GM03348 (cell line): ENCODE results near the gene ATP1A1.

ENCODE experiments used
- DNase-seq: peaks from one replicate; pipeline ENCODE4 v3.0.0; 2012; ENCODE audit warnings: low spot score

Gene ATP1A1

DNA sequence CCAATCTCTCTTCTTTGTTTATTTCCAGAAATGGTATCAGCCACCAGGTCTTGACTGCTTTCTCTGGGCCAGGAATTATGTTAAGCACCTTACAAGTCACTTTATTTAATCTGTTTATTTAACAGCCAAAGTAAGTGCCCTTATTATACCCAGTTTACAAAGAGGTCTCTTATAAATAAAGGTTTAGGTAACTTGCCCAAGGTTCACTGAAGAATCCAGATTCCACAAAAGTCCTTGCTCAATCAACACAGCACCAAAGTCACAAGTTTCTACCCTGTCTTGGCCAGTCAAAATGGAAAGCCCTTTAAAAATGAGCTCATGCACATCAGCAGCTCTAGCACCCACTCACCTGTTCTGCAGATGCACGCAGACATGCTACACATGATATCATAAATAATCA, 28.0 kb upstream of the ATP1A1 start:
- DNase-seq = no peak

DNA sequence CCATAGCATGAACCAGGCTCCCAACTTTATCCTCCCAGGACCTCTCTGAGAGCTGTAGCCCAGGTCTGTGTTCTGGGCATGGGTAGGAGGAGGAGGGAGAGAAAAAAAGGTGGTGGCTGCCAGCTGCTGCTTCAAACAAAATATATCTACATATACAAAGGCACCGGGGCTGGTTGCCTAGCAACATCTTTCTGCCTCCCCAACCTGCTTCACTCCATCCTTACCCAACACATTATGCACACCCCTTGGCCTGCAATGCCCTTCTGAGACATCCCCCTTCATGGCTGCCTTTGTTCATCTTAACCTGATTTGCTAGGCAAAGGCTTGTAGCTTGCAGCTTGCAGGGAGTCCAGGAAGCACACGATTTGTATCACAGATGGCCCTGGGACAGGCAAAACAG, 27.2 kb upstream of the ATP1A1 start:
- no peak for DNase-seq

DNA sequence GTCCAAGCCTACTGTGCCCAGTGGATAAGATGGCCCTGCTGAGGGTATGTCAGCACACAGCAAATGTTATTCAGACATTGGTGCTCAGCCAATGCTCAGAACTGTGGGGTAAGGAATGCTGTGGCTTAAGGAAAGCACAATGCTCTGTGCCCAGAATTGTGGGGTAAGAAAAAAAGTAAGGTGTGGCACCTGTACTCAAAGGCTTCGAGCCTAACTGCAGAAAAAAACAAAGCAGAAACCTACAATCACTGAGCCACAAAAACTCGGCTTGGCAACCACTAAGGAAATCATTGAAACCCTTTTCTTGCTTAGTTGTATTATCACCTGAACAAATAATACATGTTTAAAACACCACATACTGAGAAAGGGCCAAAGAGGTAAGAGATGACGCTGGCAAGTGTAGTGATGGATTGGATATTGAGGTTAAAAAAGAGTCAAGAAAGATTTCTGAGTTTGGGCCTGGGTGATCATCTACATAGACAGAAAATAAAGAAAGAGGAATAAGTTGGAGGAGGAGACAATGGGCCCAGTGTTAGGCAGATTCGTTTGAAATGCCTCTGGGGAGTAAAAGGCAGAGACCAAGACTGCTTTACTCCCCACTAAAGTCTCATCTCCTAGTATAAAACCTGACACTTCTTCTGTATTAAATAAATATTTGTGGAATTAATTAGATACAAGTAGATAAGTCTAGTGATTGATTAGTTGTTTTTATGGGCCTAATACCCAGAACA, 25.9 kb upstream of the ATP1A1 start:
- DNase-seq = no peak

DNA sequence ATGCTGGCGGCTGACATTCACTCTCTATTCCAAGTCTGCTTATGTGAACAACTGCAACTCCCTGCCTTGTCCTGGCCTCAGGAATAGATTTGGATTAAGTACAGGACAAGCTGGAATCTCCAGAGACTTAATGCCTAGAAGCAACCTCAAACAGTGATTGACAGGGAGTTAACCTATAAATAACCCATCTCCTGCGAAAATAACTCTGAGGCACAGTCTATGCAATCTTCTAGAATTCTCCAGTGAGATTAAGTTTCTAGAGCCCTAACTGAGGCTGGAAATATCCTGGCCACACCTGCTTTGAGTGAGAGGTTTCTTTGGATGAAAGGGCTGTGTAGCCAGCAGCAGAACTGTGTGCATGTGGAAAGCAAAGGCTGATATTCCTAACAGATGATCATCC, 25.3 kb upstream of the ATP1A1 start:
- DNase-seq = no peak

DNA sequence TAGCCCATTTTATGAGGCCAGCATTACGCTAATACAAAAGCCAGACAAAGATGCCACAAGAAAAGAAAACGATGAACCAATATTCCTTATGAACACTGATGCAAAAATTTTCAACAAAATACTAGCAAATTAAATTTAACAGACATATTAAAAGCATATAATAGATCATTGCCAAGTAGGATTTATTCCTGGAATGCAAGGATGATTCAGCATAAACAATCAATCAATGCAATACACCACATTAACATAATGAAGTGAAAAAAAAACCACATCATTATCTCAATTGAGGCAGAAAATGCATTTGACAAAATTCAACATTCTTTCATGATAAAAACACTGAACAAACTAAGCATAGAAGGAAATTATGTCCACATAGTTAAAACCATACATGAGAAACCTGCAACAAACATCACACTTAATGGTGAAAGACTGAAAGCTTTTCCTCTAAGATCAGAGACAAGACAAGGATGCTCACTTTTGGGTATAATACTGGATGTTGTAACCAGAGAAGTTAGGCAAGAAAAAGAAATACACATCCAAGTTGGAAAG, 22.9 kb upstream of the ATP1A1 start:
- DNase-seq = no peak

DNA sequence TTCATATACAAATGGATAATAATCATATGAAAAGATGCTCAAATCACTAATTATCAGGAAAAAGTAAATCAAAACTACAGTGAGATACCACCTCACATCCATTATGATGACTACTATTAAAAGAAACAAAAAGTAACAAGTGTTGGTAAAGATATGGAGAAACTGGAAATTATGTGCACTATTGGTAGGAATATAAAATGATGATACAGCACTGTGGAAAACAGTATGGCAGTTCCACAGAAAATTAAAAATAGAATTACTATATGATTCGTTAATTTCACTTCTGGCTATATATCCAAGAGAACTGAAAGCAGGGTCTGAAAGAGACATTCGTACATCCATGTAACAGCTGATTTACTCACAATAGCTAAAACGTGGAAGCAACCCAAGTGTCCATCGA, 21.1 kb upstream of the ATP1A1 start:
- DNase-seq = no peak

DNA sequence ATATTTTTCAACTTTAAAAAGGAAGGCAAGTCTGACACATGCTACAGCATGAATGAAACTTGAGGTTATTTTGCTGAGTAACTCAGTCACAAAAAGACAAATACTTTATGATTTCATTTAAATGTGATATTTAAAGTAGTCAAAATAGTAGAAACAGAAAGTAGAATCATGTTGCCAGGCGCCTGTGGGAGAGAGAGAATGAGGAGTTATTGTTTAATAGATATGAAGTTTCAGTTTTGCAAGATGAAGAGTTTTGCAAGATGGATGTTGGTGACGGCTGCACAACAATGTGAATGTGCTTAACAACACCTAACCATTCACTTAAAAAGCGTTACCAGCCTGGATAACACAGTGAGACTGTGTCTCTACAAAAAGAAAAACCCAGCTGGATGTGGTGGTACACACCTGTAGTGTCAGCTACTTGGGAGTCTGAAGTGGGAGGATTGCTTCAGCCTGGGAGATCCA, 20.7 kb upstream of the ATP1A1 start:
- no peak for DNase-seq

DNA sequence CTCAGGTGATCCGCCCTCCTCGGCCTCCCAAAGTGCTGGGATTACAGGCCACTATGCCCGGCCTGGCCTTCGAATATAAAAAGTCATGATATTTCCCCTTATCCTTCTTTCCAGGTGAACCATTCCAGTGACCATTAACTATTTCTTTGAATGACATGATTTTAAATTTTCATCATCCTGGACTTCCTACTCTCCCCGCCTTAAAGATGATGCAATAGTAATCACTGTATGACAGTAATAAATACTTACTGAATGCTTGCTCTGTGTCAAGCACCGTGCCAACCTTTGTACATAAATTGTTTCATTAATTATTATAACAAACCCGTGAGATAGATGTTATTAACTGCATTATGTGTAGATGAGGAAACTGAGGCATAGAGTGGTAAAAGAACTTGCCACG, 19.9 kb upstream of the ATP1A1 start:
- no peak for DNase-seq

DNA sequence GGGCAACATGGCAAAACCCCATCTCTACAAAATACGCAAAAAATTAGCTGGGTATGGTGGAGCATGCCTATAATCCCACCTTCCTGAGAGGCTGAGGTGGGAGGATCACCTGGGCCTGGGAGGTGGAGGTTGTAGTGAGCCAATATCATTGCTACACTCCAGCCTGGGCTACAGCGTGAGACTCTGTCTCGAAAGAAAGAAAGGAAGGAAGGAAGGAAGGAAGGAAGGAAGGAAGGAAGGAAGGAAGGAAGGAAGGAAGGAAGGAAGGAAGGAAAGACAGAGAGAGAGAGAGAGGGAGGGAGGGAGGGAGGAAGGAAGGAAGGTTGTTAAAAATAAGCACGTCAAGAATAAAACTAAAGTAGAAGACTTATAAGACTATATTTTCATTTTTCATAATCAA, 17.0 kb upstream of the ATP1A1 start:
- DNase-seq = no peak

DNA sequence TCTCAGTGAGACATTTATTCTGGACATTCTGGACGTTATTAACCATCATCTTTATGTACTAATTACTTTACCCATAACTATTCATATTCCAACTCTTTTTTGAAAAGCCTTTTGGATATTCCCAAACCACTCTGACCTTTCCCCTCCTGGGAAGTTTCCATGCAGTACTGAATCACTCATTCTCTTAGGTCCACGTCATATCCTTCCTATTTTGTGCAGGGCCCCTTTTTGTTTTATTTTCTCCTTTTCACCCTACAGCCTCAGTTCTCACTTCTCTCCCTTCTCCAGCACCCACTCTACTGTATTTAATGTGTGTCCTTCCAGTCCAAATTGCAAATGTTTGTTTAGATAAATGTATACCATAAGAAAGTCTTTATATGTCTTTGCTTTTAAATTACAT, 16.4 kb upstream of the ATP1A1 start:
- DNase-seq = no peak

DNA sequence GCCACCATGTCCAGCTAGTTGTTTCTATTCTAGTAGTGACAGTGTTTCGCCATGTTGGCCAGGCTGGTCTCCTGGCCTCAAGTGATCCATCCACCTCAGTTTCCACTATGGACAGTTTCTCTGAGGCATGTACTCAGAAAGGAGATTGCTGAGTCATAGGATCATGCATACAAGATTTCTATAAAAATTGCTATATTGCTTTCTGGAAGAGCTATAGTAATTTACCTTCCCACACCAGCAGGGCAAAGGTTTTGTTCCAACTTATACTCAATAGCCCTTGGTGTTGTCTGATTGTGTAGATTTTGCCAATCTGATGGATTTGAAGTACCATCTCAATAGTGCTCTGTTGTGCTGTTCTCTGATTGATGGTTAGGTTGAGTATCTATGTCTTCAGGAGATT, 15.6 kb upstream of the ATP1A1 start:
- no peak for DNase-seq

DNA sequence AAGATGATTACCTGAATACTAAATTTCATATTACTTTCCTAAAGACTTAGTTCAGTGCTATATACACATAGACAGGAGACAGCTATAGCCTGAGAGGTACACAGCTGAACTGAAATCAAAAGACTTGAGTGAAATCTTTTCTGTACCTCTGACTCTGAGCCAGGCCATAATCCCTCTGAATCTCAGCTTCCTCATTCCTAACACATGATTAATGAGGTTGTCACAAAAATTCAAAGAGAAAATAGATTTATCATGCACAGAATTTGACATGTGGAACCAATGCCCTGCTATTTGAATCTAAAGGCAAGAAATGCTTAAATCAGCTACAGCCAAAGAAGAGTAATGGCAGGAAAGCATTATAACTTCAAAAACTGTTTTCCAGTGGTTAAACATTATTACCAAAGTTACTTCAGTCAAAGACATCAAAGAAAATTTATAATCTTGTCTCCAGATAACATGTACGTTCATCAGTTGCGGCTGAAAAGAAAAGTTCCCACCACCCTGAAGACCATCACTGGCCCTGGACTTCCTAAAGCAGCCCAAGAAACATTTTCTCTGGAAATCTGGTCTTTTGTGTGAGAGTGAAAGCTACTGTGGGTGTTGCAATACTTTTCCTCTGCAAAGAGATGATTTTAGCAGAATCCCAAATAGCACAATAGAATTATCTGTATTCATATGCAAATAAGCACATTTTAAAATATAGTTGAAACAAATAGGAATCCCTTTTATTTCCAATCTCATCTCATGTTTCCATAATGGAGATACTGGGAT, 13.8 kb upstream of the ATP1A1 start:
- DNase-seq = no peak

DNA sequence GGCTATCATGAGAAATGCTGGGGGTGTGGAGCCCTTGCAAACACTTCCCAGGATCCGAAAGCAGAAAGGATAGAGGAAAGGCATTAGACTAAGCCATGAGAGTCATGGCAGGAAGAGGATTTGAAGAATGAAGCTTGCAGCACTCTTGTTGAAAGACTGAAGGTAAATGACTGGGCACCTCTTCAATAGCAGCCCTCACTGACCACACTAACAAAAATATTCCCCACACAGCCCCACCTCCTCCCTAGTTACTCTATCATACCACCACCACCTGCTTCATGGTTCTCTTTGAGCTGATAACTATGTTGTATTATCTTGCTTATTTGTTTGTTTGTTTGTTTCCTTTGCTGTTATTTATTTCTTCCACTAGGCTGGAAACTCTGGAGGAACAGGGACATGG, 13.2 kb upstream of the ATP1A1 start:
- DNase-seq = no peak

DNA sequence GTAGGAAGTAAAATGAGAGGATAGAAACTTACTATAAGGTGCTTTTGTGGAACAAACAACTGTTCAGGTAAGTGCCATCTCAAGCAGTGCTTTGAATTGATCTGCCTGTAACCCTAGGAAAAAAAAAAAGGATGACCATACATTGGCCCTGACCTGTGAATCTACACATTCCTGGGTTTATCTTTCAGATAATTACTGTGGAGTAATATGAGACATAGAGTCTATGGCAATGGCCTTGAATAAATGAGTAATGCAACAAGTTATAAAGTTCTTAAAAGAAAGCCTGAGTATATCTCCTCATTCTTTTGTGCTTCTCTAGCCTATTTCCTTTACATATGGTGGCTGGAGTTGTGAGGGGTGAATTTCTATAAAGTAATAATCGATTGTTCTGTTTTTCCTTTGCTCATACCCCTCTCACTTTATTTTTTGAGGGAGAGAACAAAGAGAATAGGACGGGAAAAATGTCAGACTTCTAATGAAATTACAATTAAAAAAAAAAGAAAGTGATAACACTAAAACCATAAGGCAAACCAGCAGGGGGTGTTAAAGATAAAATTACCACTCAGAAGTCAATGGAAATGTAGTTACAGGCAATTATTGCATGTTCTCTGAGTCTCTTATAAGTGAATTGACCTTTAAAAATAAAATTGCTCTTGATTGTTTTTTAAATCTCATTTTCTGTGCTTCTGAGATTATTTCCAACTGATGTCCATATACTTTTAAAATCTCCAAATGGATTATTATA, 12.4 kb upstream of the ATP1A1 start:
- peak; percentile 41 for DNase-seq

DNA sequence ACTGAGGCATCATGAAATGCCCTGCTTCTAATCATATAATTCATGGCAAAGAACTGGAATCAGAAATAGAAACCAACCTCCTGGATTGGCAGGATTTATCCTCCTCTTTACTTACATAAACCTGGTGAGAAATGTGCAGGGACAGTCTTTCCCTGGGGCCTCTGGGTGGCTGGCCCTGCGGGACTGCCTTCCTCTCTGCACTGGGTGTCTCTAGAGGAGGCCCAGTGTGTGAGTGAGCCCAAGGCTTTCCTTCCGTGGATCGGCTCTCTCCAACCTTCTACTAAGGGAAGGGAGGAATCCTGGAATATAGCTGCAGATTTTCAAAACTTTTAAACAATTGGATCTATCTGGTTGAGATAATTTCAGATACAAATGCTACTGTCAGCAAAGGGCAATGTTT, 11.4 kb upstream of the ATP1A1 start:
- no peak for DNase-seq

DNA sequence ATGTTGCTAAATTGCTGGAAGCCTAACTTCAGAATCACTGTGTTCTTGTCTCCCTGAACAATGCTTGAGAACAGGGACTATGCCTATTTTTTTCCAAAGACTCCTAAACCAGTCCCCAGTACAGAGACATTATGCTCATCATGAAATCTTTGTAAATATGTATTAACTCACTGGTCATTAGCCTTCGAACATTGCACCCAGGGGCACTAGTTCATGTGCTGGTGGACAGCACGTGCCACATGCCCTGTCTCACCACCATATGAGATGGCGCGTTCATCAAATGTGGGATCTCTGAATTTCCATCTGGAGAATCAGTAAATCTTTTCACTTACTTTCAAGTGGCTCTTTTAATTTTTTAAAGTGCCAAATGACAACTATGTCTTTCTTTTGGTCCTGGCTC, 11.0 kb upstream of the ATP1A1 start:
- DNase-seq = no peak

DNA sequence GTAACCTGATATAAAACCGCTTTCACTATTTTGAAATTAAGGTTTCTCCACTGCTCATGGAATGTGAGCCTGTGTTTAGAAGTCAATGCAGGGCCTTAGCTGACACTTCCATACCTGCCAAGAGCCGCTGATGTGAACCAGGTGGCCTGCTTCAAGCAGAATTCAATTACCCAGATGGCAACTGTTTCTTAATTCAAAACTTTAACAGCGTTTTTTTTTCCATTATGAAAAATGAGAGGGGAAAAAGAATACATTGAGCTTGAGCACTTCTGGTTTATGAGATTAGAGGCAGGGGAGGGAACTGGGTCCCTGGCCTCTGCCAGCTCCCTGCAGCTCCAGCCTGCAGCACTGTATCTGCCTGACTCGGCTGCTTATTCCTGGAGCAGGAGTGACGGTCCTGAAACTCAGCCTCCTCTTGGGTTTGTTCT, 7.7 kb upstream of the ATP1A1 start:
- DNase-seq = no peak

DNA sequence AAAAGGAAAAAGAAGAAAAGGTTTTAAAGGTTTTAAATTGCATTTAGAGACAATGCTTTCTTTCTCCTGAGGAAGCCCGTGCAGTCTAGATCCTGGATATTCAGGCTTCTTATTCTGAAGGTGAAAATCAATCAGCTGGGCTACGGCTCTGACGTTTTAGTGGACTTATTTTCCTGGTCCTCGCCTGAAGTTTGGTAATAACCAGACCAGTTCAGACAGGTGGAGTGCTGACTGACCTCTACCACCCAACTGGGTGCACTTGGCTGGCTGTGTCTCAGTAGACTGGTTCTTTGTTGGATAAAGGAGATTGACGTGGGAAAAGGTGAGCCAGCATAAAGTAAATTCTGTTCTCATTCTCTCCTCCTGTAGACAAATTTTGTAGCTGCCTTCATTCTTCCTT, 7.2 kb upstream of the ATP1A1 start:
- no peak for DNase-seq

DNA sequence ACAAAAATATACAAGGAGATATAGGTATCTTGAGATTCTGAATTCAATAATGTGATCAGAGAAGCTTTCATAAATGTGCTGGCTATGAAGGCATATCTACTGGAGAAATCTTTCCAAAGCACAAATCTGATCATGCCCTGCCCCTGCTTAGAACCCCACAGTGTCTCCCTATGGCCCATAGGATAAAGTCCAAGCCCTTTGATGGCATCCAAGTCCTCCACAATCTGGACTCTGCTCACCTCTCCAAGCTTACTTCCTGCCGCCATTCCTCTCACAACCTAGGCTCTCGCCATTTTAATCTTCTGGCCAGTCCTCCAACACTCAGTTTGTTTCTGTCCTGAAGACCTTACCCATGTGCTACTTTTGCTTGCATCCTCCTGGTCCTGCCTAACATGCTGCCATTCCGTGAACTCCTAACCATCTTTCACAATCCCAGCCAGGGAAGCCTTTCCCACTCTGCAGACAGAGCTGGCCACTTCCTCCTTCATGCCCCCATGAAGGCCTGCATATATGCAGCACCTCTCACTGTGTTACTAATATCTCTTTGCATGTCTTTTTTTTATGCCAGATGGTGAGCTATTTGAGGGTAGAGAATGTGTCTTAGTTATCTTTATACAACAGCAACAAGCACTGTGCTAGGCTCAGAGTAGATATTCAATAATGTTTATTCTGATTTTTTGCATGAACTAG, 5.6 kb upstream of the ATP1A1 start:
- no peak for DNase-seq

DNA sequence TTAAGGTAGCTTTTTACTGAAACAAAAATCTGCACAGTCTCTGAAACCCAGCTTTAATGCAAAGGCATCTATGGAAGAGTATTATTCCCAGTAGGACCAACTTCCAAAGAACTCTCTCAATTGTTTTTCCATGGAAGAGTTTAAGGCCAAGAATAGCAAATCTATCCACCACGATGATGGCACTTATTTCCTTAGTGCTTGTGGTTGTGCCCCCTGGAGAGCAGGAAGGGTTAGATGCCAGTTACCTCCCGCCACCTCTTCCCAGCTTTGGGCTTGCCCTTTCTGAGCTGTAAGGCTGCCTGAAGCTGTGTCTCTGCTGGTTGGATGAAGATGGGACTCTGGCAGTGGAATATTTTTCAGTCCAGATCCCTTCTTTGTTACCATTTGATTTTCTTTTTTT, 4.8 kb upstream of the ATP1A1 start:
- DNase-seq = no peak

DNA sequence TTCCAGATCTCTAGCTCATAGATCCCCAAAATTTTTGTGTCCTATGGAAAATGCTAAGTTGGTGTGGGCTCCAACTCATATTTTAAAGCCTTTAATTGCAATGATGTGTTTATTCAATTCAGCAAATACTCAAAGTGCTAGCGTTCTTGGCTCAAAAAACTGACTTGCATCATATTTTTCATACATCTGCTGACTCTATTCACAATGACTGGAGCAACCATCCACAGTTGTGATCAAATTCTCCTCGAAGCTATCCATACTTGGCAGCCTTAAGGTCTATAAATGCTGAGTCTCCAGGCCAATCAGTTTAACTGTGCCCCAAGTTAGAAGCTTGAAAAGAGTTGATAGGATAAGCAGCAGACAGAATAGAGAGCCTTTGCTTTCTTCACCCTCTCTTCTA, 2.9 kb upstream of the ATP1A1 start:
- DNase-seq = no peak

DNA sequence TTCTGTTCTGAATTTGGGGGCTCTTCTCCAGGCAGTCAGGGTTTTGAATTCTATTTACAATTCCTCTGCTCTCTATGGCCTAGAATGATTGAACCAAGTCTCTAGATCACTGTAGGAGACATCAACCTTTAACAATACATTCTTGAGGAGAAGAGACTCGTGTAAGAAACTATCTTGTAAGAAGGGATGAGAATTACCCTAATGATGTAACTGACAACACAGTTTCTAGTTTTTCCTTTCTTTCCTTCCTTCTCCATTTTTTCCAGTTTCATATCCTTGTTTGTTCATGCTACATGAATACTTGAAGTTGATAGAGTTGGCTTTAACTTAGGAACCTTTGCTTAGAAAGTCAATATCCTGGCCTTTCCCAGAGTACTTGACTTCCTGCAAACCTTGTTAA, 1.3 kb upstream of the ATP1A1 start:
- DNase-seq = no peak
